ENCODE measurements around the gene TSTD2.
"Not testable (repeated sequence)": the region's sequence is repeated elsewhere in the genome, so short reads cannot be mapped to it uniquely, and the experiment has no call there.

TSTD2 gene

DNA sequence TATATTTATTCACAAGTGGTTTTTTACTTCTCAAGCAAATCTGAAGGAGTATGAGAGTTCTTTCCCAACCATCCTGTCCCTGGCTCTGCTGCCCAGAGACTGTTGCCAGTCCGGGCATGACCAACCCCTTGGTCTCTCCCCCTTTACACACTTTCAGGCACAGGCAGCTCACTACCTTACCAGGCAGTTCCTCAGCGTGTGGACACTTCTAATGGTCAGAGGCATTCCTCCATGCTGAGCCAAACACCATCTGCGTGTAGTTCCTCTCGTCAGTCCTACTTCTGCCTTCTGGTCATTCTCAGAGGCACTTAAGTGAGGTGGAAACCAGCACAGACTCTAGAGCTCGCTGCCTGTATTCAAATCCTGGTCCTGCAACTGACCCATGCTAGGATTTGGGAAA lies 56.1 kb downstream of the TSTD2 start:
- no peak for DNase-seq (ENCODE audit: low read depth)
- no peak overlapping the region for H3K4me3 ChIP-seq (ENCODE audit: low read depth, low read length)
- TF ChIP-seq, protein P1, sequence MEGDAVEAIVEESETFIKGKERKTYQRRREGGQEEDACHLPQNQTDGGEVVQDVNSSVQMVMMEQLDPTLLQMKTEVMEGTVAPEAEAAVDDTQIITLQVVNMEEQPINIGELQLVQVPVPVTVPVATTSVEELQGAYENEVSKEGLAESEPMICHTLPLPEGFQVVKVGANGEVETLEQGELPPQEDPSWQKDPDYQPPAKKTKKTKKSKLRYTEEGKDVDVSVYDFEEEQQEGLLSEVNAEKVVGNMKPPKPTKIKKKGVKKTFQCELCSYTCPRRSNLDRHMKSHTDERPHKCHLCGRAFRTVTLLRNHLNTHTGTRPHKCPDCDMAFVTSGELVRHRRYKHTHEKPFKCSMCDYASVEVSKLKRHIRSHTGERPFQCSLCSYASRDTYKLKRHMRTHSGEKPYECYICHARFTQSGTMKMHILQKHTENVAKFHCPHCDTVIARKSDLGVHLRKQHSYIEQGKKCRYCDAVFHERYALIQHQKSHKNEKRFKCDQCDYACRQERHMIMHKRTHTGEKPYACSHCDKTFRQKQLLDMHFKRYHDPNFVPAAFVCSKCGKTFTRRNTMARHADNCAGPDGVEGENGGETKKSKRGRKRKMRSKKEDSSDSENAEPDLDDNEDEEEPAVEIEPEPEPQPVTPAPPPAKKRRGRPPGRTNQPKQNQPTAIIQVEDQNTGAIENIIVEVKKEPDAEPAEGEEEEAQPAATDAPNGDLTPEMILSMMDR (IDR thresholded peaks at IDR 0.05; ENCODE audit: control insufficient read depth, extremely low read depth, insufficient read depth) = no peak

DNA sequence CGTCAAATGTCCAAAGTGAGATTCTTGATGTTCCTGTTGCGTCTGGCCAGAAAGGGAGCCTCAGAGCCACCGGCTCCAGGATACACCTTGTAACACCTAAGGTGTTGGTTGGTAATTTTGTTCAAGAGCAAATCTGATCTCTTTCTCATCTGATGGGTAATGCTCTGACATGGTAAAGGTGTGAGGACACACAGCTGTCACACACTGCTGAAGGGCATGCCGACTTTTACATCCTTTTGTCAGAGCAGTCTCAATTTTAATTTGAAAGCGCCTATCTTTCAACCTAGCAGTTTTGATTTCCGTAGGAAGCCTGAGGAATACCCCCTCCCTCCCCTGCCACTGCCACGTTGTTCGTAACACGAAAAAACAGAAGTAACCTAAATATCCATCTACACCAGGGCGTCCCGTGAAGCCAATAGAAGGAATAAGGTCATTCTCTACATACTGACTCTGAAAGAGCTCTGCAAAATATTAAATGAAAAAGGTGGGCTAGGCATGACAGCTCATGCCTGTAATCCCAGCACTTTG lies 57.4 kb downstream of the TSTD2 start:
- no peak overlapping the region for H3K4me3 ChIP-seq (ENCODE audit: low read depth, low read length)
- DNase-seq (ENCODE audit: low read depth) = no peak
- TF ChIP-seq, protein P1 (IDR thresholded peaks at IDR 0.05; ENCODE audit: control insufficient read depth, extremely low read depth, insufficient read depth) = no peak

DNA sequence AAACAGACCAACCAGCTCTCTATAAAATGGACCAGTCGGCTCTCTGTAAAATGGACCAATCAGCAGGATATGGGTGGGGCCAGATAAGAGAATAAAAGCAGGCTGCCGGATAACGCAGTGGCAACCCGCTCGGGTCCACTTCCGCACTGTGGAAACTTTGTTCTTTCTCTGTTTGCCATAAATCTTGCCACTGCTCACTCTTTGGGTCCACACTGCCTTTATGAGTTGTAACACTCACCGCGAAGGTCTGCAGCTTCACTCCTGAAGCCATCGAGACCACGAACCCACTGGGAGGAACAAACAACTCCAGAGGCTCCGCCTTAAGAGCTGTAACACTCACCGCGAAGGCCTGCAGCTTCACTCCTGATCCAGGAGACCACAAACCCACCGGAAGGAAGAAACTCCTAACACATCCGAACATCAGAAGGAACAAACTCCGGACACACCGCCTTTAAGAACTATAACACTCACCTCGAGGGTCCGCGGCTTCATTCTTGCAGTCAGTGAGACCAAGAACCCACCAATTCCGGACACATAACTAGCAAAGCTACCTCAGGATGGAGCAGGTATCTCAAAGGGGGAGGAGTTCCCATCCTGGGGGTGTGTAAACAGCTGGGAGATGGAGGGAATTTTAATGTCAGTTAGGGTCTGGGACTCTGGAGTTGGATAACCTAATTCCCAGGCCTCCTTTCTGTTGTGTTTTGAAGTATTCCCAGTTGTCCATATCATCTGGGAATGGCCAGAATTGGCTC lies 58.1 kb downstream of the TSTD2 start:
- H3K4me3 ChIP-seq (ENCODE audit: low read depth, low read length); DNase-seq (ENCODE audit: low read depth): not testable (repeated sequence)

DNA sequence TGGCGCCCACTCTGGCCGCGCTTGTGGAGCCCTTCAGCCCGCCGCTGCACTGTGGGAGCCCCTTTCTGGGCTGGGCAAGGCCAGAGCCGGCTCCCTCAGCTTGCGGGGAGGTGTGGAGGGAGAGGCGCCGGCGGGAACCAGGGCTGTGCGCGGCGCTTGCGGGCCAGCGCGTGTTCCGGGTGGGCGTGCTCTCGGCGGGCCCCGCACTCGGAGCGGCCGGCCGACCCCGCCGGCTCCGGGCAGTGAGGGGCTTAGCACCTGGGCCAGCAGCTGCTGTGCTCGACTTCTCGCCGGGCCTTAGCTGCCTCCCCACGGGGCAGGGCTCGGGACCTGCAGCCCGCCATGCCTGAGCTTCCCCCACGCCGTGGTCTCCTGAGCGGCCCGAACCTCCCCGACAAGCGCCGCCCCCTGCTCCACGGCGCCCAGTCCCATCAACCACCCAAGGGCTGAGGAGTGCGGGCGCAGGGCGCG lies 59.0 kb downstream of the TSTD2 start:
- not testable (repeated sequence) for DNase-seq (ENCODE audit: low read depth); H3K4me3 ChIP-seq (ENCODE audit: low read depth, low read length)

DNA sequence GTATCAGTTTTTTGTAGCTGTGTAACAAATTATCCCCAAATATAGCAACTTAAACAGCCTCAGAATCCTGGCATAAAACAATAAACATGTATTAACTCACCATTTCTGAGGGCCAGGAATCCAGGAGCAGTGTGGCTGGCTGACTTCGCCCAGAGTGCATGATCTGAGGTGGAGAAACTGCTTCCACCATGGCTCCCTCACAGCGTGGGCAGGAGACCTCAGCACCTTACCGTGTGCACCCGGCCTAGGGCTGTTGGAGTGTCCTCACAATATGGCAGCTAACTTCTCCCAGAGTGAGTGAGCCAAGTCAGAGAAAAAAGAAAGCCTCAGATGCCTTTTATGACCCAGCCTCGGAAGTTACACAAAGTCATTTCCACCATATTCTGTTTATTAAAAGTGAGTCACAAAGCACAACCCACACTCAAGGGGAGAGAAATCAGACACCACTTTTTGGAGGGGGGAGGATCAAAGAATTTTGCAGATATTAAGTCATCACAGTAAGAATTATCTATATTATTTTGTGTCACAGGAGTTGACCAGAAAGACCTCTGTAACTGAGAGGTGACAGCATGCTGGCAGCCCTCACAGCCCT lies 59.6 kb downstream of the TSTD2 start:
- TF ChIP-seq, protein P1 (IDR thresholded peaks at IDR 0.05; ENCODE audit: control insufficient read depth, extremely low read depth, insufficient read depth) = no peak

DNA sequence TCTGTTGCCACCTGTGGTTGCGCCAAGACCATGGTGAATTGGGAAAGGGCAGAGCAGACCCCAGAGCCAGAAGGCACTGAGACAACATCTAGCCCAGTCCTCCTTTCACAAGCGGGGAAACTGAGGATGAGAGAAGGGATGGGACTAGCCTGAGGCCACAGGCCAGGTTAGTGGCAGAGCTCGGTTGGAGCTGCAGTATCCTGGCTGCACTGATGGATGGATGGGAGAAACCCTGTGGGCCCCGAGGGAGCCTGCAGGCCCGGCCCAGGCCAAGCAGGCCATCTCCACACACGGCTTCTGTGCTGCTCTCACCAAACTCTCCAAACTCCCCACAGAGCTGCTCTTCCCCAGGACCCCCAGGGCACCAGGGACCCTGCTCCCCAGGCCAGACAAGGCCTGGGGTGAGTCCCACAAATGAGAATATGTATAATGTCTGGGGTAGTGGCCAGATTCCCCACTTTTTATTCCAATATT lies 60.2 kb downstream of the TSTD2 start:
- DNase-seq (ENCODE audit: low read depth) = no peak
- TF ChIP-seq, protein P1 (IDR thresholded peaks at IDR 0.05; ENCODE audit: control insufficient read depth, extremely low read depth, insufficient read depth) = no peak

More for the DNA sequence above, 59.6 kb downstream of the TSTD2 start:
- H3K4me3 ChIP-seq (ENCODE audit: low read depth, low read length) = no peak overlapping the region
- DNase-seq (ENCODE audit: low read depth) = no peak

DNA sequence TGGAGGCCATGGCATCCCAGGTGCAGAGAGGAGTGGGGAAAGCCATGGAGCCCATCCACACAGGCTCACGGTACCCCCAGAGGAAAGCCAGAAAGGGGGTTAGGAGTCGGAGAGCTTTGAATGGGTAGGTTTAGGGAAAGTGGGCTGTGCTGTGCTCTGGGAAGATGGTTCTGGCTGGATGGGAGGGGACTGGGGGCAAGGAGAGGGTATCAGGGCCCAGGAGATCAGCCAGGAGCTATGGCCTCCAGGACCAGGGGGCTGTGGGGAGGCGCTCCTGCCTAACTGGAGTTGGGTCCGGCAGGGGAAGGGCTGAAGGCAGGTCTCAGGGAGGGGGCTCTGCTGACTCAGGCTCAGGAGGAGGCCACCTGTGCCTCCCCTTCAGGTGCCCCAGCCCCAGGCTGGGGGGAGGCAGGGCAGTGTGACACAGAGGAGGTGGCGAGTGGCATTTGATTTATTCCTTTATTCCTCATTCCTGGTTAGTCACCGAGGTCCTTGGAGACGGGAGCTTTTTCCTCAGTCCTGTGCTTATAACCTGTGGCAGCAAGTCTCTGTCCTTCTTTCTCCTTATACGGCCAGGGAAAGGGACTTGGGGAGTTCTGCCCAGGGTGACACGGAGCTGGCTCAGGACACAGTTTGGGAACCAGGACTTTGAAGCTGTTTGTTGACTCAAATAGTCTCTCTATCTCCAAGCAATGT lies 60.8 kb downstream of the TSTD2 start:
- TF ChIP-seq, protein P1 (IDR thresholded peaks at IDR 0.05; ENCODE audit: control insufficient read depth, extremely low read depth, insufficient read depth) = no peak

More for the DNA sequence above, 60.2 kb downstream of the TSTD2 start:
- H3K4me3 ChIP-seq (ENCODE audit: low read depth, low read length) = no peak overlapping the region

More for the DNA sequence above, 60.8 kb downstream of the TSTD2 start:
- DNase-seq (ENCODE audit: low read depth) = no peak
- no peak overlapping the region for H3K4me3 ChIP-seq (ENCODE audit: low read depth, low read length)

All from LNCaP clone FGC (cell line).